SKM-1 treated with dmso at 0.1 percent for 144 hours (cell line): ENCODE data around the gene ULK1.
"Not testable (repeated sequence)": the region's sequence is repeated elsewhere in the genome, so short reads cannot be mapped to it uniquely, and the experiment has no call there.

ENCODE experiments used
- DNase-seq: peaks from one replicate; lab custom pipeline; 2025; ENCODE audit not compliant: unreplicated experiment; lab: John Stamatoyannopoulos, UW

The ULK1 gene

GRCh38 chr12:131885543-131886057 is 8.8 kb upstream of the ULK1 start:
- no peak for DNase-seq

- DNase-seq = not testable (repeated sequence)
Observed at GRCh38 chr12:131891722-131892121, 2.7 kb upstream of the ULK1 start.

- DNase-seq = no peak
Observed at GRCh38 chr12:131892711-131893604, 1.5 kb upstream of the ULK1 start.

- no peak for DNase-seq
Observed at GRCh38 chr12:131893605-131894312, 663 bp upstream of the ULK1 start.

GRCh38 chr12:131894981-131895639 is 688 bp downstream of the ULK1 start:
- no peak for DNase-seq

DNA sequence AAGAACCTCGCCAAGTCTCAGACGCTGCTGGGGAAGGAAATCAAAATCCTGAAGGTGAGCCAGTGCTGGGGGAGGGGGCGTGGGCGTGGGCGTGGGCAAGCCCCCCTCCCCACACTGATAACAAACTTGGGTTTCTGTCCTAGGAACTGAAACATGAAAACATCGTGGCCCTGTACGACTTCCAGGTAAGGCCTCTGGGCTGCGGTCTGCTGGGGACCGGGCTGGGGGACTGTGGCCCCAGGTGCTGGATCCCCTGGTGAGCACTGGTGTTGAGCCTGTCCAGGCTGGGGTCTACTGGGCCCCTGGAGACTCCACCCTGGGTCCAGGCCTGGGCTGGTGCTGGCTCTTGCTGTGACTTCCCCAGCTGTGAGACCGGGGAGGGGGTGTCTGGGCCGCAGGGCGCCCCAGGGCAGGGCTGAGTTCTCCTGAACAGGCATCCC is 1.2 kb downstream of the ULK1 start:
- DNase-seq = no peak

DNA sequence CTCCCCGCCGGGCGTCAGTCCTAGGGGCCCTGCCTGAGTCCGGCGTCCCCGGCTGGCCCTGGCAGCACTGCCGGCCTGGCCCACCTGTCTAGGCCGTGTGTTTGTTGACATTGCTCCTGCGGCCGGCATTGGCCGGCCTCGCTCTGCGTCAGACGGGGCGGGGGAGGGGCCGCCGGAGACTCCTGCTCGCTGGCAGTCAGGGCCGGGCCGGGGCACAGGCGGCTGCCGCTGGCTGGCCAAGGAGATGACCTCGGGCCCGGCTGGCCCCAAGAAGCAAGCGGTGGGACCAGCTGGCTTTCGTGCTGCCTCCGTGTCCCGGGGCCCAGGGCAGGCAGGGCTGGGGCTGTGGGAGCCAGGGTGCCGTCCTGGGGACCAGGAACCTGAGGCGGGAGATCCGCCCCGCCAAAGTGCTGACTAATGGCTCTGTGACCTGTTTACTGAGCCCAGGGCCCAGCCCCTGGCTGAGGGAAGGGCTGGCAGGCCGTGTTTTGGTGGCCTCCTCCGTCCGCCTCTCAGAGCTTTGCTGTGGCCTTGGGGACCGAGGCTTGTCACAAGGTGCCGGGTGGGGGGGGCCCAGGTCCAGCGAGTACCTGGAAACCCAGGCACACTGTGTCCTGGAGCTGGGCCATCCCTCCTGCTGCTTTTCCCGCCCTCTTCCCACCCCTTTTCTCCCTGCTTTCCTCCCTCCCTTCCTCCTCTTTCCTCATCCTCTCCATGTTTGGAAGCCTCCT is 1.8 kb downstream of the ULK1 start:
- DNase-seq = no peak

DNA sequence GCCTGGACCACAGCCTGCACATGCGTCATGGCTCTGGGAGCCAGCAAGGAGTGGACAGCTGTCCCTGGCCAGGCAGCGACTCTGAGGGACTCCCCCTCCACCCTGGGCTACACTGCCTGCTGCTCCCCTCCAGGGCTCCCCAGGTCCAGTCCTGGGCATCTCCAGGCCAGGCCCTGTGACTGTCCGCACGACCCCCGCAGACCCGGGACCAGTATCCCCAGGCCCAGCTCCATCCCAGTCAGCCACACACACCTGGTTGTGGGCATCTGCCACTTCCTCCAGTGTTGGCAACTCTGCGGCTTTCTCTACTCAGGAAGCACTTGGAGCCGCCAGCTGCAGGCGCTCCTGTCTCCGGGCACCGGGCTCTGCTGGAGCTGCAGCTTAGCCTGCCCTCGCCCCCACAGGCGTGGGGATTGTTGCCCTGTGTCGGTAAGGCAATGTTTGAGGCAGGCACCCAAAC is 2.4 kb downstream of the ULK1 start:
- no peak for DNase-seq

DNA sequence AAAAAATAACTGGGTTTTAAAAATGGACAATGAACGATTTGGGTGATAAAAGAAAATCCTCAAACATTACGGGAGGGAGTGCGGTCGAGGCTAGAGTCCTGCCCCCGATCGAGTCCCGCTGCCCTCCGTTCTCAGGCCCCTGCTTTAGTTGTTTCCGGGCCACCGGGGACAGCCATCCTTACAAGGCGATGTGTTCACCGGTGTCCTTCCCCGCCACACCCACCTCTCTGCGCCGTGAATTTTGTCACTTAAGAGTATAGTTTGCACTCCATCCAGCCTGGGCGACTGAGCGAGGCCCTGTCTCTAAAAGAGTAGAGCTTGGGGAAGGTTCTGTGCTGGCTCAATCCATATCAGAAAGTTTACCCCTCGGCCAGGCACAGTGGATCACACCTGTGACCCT is 2.9 kb downstream of the ULK1 start:
- no peak for DNase-seq

GRCh38 chr12:131897875-131898274 is 3.5 kb downstream of the ULK1 start:
- no peak for DNase-seq

DNA sequence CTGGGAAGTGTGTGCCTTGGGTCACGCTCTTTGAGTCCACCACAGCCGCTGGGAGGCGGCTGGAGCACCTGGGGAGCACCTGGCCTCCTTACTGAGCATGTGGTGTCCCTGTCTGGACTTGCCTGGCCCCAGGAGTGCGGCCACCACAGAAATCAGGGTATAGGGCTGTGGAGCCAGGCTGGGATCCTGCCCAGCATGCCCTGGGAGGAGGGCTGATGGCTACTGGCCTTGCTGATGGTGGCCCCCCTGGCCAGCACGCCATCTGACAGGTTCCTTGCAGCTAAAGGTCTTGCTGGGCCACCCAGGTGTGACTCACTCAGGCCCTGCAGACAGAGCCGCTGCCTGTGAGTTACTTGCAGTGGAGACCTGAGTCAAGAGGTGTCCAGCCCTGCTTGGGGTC is 6.0 kb downstream of the ULK1 start:
- no peak for DNase-seq

- no peak for DNase-seq
Observed at GRCh38 chr12:131901431-131902331, 7.3 kb downstream of the ULK1 start.

- DNase-seq = no peak
Observed at GRCh38 chr12:131902332-131903241, 8.2 kb downstream of the ULK1 start.

DNA sequence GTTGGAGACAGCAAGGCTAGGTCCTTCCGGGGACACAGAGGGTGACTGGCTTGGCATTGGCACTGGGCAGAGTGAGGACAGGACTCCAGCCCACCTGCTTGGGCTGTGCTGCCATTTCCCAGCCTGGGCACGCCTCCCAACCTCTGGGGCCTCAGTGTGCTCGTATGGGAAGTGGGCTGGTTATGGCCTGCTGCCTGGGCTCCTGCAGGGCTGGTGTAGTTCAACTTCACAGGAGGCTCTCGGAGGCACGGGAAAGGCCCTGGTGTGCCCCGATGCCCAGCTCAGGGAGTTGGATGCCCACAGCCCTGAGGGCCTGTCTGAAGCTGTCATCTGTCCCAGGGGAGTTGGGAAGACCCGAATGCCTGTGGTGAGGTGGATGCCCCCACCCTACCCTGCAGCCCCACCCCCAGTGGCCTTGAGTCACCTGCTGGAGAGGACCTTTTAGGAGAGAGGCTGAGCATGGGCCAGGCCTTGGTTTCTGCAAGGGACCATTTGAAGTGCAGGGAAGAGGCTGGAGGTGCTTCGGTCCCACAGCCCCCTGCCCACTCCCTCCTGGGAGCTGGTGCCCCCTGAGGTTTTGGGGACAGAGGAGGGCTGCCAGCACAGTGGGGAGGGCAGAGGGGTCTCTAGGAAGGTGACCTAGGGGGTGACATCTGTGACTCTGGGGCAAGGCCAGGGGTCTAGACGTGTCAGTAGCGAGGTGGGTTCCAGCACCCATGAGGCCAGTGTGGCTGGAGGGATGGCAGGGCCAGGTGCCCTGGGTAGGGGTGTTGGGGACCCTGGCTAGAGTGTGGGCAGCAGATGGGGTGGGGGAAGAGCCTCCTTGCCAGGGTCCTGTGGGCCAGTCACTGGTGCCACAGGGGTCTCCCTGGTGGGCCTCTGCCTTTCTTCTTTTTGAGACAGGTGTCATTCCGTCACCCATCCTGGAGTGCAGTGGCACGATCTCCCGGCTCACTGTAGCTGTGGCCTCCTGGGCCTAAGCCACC is 9.1 kb downstream of the ULK1 start:
- no peak for DNase-seq

GRCh38 chr12:131904346-131904745 is 9.9 kb downstream of the ULK1 start:
- DNase-seq = no peak

DNA sequence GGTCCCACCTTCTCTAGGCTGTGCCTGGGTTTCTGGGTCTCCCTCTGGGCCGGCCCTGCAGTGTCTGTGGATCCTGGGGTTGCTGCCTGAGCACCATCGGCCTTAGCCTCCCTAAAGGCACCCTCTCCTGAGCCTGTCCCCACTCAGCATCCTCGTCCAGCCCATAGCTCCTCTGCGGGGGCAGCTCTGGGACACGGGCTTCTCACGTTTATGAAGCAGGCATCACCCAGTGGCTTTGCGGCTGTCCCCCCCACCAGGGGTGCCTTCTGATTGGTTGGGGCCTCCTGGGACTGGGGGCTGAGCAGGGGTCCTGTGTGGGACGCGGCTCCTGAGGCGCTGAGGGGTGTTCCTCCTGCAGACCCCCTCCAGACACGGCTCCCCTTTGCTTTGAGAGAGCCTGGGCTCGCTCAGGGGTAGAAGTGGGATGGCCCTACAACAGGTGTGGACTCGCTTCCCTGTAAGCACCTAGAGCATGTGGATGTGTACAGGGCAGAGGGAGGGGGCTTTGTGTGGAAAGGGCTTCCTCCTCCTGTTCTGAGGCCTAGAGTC is 10.7 kb downstream of the ULK1 start:
- DNase-seq = no peak

DNA sequence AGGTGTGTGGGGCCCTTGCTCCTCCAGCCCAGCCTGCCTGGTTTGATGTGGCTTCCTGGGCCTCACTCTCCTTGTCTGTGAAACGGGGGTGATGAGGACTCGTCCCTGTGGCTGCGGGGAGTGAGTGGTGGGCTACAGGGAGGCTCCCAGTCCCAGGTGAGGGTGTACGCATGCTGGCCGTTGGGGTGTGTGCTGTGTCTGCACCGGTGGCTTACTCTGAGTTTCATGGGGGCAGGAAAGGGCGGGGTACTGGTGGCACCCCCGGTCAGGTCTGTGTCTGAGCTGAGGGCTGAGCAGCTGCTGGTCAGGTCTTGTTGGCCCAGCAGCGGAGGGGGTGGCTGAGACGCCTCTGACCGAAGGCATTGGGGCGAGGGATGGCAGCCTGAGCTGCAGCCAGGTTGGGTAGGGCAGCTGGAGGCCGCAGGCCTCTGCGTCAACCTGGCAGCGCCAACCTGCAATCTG is 11.2 kb downstream of the ULK1 start:
- no peak for DNase-seq
